ENCODE measurements around the gene CHKB. TPM values are rescaled to one million over a fixed set of nuclear protein-coding genes. Genes with fewer than 3 reads are reported as not detected.
"Not testable (repeated sequence)": the region's sequence is repeated elsewhere in the genome, so short reads cannot be mapped to it uniquely, and the experiment has no call there.

Gene CHKB
- total RNA-seq, 1 donor from 2014 or later: 81.1 TPM

DNA sequence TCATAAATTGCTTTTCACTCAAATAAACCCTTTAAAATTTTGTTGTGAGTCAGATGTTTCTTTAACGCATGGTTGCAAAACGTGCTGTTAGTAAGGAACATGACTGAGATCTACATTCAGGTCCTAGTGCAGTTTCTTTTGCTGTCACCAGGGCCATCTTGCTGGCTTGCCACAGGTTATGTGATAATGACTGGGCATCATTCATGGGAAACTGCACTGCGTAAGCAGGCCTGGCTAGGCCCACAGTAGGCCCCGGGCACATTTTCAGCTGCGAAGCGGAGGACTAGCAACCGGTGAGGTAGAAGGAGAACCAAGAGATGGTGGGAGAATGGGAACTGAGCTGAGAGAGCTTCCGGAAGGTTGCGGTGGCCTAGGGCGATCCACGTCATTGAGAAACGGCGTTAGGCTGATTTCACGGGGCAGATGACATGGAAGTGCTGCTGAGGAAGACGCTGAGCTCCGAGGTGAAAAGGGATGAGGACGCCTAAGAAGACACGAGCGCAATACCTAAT lies 40.2 kb downstream of the CHKB start:
- TF ChIP-seq, protein P1, sequence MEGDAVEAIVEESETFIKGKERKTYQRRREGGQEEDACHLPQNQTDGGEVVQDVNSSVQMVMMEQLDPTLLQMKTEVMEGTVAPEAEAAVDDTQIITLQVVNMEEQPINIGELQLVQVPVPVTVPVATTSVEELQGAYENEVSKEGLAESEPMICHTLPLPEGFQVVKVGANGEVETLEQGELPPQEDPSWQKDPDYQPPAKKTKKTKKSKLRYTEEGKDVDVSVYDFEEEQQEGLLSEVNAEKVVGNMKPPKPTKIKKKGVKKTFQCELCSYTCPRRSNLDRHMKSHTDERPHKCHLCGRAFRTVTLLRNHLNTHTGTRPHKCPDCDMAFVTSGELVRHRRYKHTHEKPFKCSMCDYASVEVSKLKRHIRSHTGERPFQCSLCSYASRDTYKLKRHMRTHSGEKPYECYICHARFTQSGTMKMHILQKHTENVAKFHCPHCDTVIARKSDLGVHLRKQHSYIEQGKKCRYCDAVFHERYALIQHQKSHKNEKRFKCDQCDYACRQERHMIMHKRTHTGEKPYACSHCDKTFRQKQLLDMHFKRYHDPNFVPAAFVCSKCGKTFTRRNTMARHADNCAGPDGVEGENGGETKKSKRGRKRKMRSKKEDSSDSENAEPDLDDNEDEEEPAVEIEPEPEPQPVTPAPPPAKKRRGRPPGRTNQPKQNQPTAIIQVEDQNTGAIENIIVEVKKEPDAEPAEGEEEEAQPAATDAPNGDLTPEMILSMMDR (IDR thresholded peaks at IDR 0.05; ENCODE audit: insufficient read depth, low read length, poor library complexity, severe bottlenecking): no peak
- DNase-seq (ENCODE audit: low read depth): no peak
- Histone ChIP-seq H3K4me3 (ENCODE audit: low read depth, low read length) (no peak overlapping the region), H3K27me3 (ENCODE audit: control insufficient read depth, insufficient read depth, low read length) (peaks cover 28% of the 10 kb centered on the region), H3K36me3 (ENCODE audit: control insufficient read depth, insufficient read depth, low read length) (no peaks in the 10 kb centered on the region)

DNA sequence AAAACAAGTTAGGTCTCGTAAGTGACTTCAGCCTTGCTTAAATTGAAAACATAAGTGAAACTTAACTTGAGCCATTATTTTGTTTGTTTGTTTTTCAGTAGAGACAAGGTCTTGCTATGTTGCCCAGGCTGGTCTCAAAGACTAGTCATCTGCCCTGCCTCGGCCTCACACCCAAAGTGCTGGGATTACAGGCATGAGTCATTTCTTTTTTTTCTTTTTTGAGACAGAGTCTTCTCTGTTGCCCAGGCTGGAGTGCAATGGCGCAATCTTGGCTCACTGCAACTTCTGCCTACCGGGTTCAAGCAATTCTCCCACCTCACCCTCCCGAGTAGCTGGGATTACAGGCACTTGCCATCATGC lies 41.0 kb downstream of the CHKB start:
- H3K36me3 ChIP-seq (ENCODE audit: control insufficient read depth, insufficient read depth, low read length); H3K4me3 ChIP-seq (ENCODE audit: low read depth, low read length); DNase-seq (ENCODE audit: low read depth): not testable (repeated sequence)
- peaks cover 21% of the 10 kb centered on the region for H3K27me3 ChIP-seq (ENCODE audit: control insufficient read depth, insufficient read depth, low read length)

DNA sequence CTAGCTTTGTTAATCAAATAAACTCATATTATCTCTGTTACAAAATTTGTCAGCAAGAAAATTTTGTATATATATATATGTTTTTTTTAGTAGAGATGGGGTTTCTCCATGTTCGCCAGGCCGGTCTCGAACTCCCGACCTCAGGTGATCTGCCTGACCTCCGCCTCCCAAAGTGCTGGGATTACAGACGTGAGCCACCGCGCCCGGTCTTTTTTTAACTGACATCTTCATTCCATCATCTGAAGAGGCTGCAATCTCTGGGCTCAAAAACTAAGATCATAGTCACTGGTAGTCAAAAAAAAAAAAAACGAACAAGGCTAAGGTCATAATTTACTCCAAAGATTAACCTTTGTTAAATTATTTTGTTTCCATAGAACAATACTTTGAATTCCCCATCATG lies 42.3 kb downstream of the CHKB start:
- Histone ChIP-seq H3K27me3 (ENCODE audit: control insufficient read depth, insufficient read depth, low read length) (peaks cover 8% of the 10 kb centered on the region), H3K36me3 (ENCODE audit: control insufficient read depth, insufficient read depth, low read length) (no peaks in the 10 kb centered on the region), H3K4me3 (ENCODE audit: low read depth, low read length) (no peak overlapping the region)
- TF ChIP-seq, protein P1 (IDR thresholded peaks at IDR 0.05; ENCODE audit: insufficient read depth, low read length, poor library complexity, severe bottlenecking): no peak
- DNase-seq (ENCODE audit: low read depth): no peak

DNA sequence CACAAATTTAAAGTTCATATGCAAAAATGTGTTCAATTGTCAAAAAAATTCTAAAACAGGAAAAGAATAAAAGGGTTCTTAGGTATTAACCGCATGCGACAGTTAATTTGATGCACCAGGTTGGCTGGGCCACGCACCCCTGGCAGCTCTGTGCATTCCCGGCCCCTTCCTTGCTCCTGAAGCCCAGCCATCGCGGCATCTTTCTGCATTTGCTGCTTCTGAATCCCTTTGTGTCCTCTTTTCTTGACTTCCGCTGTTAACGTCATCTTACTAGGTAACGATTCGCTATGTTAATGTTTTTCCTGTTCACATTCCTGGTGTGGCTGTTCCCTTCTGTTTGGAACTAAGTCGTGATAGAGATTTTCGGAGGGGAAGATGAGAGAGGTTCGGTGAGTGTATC lies 44.9 kb downstream of the CHKB start:
- H3K36me3 ChIP-seq (ENCODE audit: control insufficient read depth, insufficient read depth, low read length): no peaks in the 10 kb centered on the region
- TF ChIP-seq, protein P1 (IDR thresholded peaks at IDR 0.05; ENCODE audit: insufficient read depth, low read length, poor library complexity, severe bottlenecking): no peak
- H3K27me3 ChIP-seq (ENCODE audit: control insufficient read depth, insufficient read depth, low read length): no peaks in the 10 kb centered on the region
- H3K4me3 ChIP-seq (ENCODE audit: low read depth, low read length): no peak overlapping the region
- DNase-seq (ENCODE audit: low read depth): no peak

DNA sequence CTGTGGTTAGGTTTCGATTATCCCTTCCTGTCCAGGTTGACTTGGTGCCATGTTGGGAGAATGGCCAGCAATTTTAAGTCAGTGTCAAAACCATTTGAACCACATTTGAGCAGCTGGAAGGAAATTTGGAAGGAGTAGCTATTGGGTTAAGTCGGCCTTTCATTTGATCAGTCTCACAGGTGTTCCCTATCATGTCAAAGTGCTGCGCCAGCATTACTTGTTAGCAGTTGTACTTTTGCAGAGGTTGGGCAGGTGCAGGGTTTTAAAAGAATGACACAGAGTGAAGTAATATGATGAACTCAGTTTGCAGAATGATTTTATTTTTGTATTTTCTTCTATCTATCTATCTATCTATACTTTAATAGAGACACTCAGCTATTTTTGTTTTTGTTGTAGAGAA lies 46.4 kb downstream of the CHKB start:
- H3K4me3 ChIP-seq (ENCODE audit: low read depth, low read length): no peak overlapping the region
- TF ChIP-seq, protein P1 (IDR thresholded peaks at IDR 0.05; ENCODE audit: insufficient read depth, low read length, poor library complexity, severe bottlenecking): no peak
- H3K27me3 ChIP-seq (ENCODE audit: control insufficient read depth, insufficient read depth, low read length): peaks cover 6% of the 10 kb centered on the region
- H3K36me3 ChIP-seq (ENCODE audit: control insufficient read depth, insufficient read depth, low read length): no peaks in the 10 kb centered on the region
- DNase-seq (ENCODE audit: low read depth): no peak

DNA sequence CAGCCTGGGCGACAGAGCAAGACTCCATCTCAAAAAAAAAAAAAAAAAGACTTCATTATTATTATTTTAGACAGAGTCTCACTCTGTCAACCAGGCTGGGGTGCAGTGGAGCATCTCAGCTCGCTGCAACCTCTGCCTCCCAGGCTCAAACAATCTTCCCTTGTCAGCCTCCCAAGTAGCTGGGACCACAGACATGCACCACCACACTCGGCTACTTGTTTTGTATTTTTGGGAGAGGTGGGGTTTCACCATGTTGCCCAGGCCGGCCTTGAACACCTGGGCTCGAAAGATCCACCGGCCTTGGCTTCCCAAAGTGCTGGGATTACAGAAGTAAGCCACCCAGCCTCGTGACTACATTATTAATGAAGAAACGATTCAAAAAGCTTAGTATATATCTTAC lies 47.5 kb downstream of the CHKB start:
- TF ChIP-seq, protein P1 (IDR thresholded peaks at IDR 0.05; ENCODE audit: insufficient read depth, low read length, poor library complexity, severe bottlenecking): no peak
- peaks cover 15% of the 10 kb centered on the region for H3K27me3 ChIP-seq (ENCODE audit: control insufficient read depth, insufficient read depth, low read length)
- no peaks in the 10 kb centered on the region for H3K36me3 ChIP-seq (ENCODE audit: control insufficient read depth, insufficient read depth, low read length)
- H3K4me3 ChIP-seq (ENCODE audit: low read depth, low read length): no peak overlapping the region
- no peak for DNase-seq (ENCODE audit: low read depth)

DNA sequence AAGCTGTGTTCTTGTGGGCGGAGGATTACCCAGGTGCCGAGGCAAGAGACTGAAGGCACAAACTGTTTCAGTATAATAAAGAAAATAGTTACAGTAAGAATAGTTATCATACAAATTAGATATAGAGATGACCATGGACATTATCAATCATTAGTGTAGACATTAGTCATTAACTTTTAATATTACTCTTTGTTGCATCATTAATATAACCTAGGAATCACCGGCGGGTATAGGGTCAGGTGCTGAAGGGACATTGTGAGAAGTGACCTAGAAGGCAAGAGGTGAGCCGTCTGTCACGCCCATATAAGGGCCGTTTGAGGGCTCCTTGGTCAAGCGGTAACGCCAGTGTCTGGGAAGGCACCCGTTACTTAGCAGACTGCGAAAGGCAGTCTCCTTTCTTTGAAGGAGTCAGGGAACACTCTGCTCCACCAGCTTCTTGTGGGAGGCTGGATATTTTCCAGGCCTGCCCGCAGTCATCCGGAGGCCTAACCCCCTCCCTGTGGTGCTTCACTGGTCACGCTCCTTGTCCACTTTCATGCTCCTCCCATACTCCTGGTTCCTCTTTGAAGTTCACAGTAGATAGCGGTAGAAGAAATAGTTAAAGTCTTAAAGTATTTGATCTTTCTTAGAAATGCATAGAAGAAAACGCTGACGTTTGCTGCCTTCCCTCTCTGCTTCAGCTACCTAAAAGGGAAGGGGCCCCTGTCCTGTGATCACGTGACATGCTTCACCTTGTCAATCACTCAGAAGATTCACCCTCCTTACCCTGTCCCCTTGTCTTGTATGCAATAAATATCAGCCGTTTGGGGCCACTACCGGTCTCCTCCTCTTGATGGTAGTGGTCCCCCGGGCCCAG lies 48.6 kb downstream of the CHKB start:
- not testable (repeated sequence) for DNase-seq (ENCODE audit: low read depth); H3K4me3 ChIP-seq (ENCODE audit: low read depth, low read length); H3K36me3 ChIP-seq (ENCODE audit: control insufficient read depth, insufficient read depth, low read length)
- peaks cover 15% of the 10 kb centered on the region for H3K27me3 ChIP-seq (ENCODE audit: control insufficient read depth, insufficient read depth, low read length)
